Stimulated activated CD4-positive, alpha-beta T cell treated with anti-CD3 and anti-CD28 coated beads, Interleukin-4, amount 100 ng/mL, for 1 hour (primary cell): ENCODE data around the gene MAEA.
A peak's percentile ranks its signal among the peaks of the same experiment; 100 is the strongest.

Experiments
- DNase-seq: peaks from one replicate; pipeline ENCODE4 v3.0.0-alpha.2; 2020

MAEA gene

DNA sequence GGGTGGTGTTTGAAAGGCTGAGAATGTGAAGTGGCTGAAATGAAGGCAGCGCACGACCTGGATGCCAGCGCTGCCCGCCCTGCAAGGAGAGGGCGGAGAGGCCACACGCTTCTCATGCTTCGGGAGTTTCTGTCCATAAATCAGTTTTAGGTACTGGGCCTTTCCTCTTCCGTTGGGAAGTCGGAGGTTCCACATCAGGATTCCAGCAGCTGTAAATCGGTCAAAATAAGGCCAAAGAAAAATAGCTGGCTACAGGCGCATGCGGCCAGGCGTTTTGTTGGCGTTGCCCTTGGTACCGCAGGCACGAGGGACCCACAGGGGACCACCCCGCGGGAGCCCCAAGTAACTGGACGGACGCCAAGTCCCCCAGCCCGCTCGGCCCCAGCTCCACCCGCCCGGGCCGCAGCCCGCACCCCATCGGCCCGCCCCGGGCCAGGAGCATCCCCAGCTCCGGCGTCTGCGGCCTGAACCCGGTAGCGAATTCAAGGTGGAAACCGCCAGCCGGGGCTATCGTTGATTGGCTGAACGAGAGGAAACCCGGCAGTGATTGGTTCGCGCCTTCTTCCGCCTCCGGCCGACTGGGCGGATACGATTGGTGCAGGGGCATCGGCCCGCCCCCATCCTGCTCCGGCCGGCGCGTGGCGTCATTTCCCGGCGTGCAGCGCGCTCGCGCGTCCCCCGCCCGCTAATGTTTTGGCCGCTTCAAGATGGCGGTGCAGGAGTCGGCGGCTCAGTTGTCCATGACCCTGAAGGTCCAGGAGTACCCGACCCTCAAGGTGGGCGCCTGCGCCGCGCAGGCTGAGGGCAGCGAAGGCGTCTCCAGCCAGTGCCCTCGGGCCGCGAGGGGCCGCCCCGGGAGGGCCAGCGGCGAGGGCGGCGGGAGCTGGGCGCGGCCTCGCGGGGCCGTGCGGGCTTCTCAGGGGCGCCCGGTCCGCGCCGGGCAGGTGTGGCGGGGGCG is at the start of gene MAEA:
TSS of gene MAEA (plus strand) at position 685 of the 958 bp plus-strand sequence. CDS start at position 708, 23 bp downstream.
- DNase-seq, result peak; percentile 97

DNA sequence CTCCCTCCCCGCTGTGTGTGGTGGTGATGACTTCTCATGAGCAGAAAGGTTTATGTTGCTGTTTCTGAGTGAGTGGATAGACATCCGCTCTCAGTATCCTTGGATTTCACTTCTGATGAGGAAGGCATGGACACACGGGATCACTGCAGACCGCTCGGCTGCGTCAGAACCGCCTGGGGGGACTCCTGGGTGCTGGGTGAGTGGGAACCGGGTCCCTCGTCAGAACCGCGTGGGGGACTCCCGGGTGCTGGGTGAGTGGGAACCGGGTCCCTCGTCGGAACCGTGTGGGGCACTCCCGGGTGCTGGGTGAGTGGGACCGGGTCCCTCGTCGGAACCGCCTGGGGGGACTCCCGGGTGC is 49.8 kb upstream of the MAEA start:
- no peak for DNase-seq

- DNase-seq, result no peak
Observed at GRCh38 chr4:1240721-1241465, 48.8 kb upstream of the MAEA start.

GRCh38 chr4:1241466-1241935 is 48.2 kb upstream of the MAEA start:
- DNase-seq, result no peak

GRCh38 chr4:1241936-1242505 is 47.7 kb upstream of the MAEA start:
- no peak for DNase-seq

DNA sequence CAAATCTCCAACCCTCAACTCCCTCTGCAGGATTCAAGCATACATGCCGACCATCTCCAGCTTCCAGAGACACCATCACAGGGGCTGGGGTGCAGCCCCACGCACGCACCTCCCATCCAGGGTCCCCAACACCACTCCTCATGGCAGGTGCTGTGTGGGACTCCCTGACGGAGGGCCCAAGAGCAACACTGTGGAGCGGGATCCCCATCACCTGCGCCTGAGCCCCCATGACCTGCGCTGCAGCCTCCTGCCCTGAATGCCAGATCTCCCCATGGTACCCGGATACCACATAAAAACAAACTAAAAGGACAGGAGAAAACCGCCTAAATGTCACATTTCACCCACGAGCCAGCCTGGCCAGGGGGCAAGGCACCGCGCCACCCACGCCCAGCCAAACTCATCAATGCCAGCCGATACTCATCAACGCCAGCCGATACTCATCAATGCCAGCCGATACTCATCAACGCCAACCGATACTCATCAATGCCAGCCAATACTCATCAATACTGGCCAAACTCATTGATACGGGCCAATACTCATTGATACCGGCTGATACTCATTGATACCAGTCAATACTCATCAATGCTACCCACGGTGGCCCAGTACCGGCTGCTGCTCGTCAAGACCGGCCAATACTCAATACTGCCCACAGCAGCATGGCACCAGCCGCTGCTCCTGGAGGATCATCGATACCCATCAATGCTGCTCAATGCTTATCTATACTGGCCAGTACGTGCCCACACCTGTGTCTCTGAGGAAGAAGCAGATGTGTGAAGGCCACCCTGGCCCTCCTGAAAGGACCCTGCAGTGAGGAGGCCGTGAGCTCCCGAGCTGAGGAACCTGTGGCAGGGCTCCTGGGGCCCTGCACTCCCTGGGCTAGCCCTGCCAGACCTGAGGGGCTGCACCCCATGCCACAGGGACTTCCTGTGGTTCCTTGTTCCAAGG is 46.9 kb upstream of the MAEA start:
- DNase-seq, result no peak

DNA sequence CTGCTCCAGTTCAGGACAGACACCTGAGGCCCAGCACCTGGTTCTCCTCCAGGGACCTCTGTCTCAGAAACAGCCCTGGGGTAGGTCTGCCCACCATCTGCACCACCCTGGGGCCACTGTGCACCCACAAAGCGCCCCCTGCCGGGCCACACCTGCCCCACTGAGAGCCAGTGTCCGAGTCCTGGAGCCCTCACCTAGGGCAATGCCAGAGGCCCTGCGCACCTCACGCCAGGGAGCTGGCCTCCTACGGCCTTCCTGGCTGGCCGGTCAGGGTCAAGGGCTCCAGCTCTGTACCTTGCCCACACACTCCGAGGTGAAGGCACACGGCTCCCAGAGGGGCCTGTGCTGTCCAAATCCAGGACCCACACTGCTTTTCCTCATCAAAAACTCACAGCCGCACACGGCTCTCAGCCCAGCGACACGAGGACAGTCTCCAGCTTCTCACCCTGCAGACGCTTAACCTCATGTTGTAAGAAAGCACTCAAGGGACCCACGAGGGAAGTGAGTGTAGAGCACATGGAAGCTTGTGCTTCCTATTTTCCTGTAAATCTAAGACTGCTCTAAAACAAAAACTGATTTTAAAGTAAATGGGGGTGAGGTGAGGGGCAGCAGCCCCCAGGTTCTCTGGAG is 46.1 kb upstream of the MAEA start:
- DNase-seq, result no peak

DNA sequence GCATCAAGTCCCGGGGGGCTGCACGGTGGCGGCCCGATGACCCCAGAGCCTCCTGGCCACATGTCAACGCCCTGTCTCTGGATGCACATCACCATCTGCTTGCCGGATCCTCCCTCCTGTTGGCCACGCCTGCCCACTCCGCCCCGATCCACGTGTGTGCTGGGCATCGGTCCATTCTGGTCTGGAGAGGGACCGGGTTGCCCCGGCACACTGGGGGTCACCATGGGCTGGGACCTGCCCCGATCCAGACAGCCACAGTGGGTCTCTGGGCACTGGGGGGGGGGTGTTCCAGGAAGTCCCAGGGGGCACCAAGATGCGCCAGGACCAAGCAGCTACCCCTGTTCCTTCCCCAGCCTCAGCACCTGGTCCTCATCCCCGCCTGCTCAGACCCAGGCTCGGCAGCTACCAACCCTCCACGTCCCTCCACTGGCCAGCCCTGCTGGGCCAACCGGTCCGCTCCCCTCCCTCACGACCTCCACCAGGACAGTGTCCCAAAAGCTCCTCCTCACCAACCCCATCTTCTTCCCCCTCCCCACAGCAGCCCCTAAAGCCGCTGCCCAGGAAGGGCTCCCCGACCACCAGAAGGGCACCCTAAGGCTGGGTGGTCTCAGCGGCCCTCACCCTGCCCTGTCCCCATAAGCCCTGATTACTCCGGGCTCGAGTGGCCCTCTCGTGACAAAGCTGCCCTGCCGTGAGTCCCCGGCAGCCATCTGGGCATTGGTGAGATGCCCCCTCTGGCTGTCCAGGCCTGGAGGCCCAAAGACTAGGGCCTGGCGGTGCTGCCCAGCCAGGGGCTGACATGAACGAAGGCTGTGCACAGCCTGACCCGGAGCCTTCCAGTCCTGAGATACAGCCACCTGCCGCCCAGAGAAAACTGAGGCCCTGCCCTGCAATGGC is 45.4 kb upstream of the MAEA start:
- no peak for DNase-seq

DNA sequence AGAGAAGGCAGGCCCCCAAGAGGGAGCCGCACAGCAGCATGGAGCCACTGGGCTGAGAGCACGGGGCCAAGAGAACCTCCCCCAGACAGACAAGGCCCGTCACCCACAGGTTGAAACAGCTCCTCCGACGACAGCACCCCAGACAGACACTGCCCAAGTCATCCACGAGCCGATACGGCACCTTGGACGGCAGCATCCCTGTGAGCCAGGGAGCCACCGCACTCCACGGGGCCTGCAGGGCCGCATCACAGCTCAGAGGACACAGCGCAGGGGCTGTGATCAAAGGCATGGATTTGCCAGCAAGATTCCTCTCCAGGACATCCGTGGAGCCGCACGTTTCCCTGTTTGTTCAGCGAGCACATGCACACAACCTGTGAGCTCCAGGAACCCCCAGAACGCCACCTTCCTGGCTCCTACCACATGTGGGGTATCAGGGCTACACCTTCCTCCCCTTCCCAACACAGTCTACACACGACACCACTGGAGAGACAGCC is 44.7 kb upstream of the MAEA start:
- DNase-seq, result no peak

- DNase-seq, result peak; percentile 0
Observed at GRCh38 chr4:1245481-1246051, 44.1 kb upstream of the MAEA start.

DNA sequence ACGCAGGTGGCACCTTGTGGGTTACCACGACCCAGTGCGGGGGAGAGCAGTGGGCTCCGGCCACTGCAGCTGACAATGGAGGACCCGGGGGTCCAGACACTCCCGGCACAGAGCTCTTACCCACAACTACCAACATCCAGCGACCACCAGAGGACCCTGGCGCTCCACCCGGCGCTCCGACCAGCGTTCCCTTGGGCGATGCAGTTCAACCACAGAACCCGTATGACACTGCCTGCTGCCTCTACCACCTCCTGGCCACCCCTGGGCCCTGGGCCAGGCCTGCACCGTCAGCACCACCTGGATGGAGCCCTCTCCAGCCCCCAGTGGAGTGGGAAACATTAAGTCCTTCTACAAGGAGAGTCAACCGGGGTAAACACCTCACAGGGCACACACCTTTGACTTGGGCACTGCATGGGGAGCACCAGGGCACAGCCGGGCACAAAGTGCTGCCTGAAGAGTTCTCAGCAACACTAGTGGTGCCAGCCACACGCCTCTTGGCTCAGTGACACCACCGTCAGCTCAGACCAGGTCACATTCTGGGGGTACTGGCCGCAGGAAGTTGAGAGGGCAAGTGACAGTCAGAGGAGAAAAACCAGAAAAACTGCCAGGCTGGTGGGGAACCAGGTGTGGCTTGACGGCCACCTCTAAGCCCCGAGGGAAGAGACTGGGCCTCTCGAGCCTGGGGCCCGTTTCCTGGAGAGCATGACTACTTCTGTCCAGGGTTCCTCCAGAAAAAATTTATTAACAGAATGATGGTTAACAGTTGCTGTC is 43.4 kb upstream of the MAEA start:
- DNase-seq, result peak; percentile 5

GRCh38 chr4:1246901-1247863 is 42.5 kb upstream of the MAEA start:
- DNase-seq, result peak; percentile 34

GRCh38 chr4:1247864-1248244 is 41.8 kb upstream of the MAEA start:
- no peak for DNase-seq

DNA sequence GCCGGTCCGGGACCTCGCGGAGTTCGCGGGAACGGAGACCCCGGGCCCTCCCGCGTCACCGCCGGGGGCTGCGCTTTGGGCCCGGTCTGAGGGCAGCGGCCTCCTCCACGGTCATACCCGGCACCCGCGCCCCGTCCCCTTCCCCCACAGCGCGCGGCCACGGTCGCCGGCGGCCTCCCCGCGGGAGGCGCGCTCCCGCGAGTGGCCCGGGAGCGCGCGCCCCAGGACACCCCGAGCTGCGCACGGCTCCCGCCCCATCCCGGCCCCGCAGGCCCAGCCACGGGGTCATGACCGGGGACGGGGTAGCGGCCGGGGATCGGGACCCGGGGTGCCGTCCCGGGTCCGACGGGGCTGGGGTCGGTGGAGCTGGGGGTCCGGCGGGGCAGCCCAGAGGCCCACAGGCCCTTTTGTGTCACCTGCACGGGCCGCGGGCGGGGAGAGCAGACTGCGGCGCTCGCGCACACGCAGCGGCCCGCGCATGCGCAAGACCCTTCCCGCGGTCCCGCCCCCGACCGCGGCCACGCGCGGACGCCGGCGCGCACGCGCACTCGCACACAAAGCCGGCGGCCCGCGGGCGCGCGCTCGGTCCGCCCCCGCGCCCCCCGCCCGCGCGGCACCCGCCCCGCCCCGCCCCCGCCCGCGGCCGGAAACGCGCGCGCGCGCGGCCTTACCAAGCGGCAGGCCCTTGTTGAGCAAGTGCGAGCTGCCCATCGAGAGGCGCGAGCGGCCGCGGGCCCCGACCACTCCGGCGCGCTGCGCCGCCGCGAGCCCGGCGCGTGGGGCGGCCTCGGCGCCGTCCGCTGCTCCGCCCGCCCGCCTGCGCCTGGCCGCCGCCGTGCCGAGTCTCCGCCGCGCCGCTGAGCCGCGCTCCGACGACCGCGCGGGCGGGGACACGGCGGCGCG is 41.2 kb upstream of the MAEA start, which contains the start of gene CTBP1:
TSS of gene CTBP1 (minus strand) at position 886 of the 903 bp plus-strand sequence. CDS start 7,799 bp downstream, outside the sequence.
- peak; percentile 82 for DNase-seq

GRCh38 chr4:1249148-1249730 is 40.5 kb upstream of the MAEA start:
- DNase-seq, result peak; percentile 87

GRCh38 chr4:1249731-1250526 is 39.8 kb upstream of the MAEA start:
- peak; percentile 59 for DNase-seq
